Activated T-cell treated with anti-CD3 and anti-CD28 coated beads for 24 hours (primary cell): ENCODE measurements around the gene MOV10L1.

ENCODE experiments used
- DNase-seq: peaks from one replicate; pipeline ENCODE4 v3.0.0-alpha.2; 2020; ENCODE audit warnings: low read depth

MOV10L1 gene

GRCh38 chr22:50058906-50059880, 30.6 kb upstream of the MOV10L1 start:
- no peak for DNase-seq

GRCh38 chr22:50059881-50060262, 29.9 kb upstream of the MOV10L1 start:
- no peak for DNase-seq

DNA sequence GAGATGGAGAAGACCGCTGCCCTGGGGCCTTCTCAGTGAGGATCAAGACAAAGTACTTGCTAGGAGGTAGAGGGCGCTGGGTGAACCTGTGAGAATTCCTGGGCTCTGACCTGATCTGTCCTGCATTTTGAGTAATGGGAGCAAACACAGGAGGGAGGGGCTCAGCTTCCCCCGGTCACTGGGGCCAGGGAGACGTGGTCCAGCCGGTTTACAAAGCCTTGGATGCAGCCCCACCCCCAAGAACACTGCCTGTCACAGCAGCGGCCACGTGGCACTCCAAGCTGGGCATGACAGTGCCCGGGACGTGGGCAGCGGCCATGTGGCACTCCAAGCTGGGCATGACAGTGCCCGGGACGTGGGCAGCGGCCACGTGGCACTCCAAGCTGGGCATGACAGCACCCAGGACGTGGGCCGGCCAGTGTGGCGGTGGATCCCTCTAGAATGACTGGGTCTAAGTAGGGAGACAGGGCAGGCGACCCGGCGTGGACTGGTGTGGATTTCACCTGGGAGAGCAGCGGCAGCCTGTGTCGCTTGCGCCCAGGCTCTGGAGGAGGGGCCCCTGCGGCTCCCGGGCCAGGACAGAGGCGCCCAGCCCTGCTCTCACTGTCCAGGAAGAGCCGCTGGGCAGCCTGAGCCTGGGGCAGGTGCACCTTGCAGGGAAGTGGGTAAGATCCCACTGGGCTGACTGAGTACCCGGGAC, 29.2 kb upstream of the MOV10L1 start:
- no peak for DNase-seq

- no peak for DNase-seq
Observed at GRCh38 chr22:50061141-50061823, 28.5 kb upstream of the MOV10L1 start.

GRCh38 chr22:50061824-50062355, 27.9 kb upstream of the MOV10L1 start:
- DNase-seq = no peak

DNA sequence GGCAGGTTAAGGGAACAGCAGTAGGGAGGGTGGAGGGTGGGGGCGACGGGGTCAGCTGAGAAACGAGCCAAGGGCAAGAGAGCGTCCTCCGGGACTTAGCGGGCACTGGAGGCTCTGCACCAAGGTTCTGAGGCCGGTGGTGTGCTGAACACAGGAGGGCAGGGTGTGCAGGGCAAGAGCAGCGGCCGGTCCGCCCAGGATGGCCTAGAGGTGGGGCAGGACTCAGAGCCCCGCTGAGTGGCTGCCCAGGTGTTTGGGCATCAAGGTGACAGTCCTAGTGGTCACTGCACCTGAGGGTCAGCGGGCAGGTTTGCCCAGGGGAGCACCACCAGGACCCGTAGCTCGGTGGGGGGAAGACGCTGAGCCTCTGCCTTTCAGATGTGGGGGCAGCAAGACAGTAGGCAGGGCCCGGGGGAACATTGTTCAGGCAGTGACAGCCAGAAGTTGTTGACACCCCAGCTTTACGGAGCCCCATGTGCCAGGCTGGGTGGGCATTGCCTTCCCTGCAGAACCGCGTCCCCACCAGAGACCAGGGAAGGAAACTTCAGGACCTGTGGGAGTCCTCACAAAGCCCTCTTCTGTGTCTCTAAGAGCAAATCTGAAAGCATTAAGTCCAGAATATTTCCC, 27.2 kb upstream of the MOV10L1 start:
- no peak for DNase-seq

DNA sequence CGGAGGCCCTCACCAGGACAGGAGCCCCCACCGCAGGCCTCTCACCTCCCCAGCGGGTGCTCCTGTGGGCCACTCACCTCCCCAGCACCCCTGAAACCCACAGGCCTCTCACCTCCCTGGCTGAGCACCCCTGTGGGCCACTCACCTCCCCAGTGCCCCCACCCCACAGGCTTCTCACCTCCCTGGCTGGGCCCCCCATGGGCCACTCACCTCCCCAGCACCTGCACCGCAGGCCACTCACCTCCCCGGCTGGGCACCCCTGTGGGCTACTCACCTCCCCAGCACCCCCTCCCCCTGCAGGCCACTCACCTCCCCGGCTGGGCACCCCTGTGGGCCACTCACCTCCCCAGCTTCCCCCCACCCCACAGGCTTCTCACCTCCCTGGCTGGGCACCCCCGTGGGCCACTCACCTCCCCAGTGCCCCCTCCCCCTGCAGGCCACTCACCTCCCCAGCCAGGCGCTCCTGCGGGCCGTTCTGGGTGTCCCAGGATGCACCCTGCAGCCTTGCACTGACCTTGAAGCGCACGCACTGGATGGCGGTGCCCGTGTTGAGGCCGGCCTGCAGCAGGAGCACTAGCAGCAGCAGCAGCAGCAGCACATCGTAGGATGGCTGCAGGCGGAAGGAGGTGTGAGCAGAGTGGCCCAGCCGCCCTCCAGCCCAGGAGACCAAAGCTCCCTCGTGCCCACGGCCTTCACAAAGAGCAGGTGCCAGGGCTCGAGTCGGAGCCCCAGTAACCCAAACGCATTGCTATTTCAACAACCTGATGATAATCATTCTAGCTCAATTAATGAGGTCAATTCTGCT, 26.0 kb upstream of the MOV10L1 start:
- no peak for DNase-seq

DNA sequence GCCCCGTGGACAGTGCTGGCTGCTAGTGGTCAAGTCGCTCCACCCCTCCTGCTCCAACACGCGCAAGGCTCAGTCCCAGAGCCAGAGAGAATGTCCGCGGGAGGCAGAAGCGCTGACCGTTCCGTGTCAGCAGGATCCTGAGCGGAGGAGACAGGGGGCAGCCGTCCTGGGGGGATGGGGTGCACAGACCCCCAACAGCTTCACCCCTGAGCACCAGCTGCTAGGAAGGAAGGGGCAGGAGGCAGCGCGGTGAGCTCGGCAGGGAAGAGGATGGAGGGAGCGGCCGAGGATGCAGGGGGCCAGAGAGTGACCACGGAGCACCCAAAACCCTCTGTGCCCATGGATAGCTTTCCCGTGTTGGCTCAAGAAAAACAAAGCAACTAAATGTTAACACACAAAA, 25.4 kb upstream of the MOV10L1 start:
- DNase-seq = no peak

DNA sequence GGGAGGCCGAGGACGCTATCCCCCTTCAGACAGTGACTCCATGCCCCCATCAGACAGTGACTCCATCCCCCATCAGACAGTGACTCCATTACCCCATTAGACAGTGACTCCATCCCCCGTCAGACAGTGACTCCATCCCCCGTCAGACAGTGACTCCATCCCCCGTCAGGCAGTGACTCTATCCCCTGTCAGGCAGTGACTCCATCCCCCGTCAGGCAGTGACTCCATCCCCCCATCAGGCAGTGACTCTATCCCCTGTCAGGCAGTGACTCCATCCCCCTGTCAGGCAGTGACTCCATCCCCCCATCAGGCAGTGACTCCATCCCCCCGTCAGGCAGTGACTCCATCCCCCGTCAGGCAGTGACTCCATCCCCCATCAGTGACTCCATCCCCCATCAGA, 22.6 kb upstream of the MOV10L1 start:
- DNase-seq = no peak

DNA sequence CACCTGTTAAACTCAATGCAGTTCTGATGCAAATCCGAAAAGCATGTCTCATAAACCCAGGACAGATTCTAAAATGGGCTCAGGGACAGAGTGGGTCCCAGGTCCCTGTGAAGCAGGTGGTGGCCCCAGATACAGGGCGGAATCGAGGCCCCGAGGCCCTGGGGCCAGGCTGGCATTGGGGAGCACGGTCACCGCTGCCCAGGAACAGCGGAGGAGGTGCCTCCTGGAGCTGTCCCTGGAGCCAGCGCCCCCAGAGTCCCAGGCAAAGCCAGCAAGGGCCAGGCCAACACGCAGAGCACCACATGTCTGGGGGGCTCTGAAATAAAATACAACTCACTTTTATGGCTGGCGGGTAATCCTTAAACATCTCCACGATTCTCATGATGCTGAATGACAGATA, 21.7 kb upstream of the MOV10L1 start:
- no peak for DNase-seq

DNA sequence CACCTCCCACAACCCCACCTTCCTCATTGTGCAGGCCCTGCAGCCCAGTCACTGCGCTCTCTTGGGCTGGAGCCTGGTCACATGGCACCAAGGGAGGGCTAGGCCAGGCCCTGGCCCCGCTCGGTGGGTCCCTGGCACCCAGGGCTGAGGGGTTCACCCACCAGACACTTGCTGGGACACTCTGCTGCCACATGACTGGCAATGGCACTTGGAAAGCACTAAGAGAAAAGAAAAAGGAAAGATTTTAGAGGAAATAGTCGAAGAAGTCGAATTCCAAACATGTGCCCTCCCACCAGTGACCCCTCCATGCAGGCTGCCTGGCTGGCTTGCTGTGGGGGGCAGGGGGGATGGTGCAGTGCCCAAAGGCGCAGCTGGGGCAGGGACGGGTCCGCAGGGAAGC, 19.4 kb upstream of the MOV10L1 start:
- DNase-seq = no peak

GRCh38 chr22:50071432-50072166, 18.2 kb upstream of the MOV10L1 start:
- no peak for DNase-seq

DNA sequence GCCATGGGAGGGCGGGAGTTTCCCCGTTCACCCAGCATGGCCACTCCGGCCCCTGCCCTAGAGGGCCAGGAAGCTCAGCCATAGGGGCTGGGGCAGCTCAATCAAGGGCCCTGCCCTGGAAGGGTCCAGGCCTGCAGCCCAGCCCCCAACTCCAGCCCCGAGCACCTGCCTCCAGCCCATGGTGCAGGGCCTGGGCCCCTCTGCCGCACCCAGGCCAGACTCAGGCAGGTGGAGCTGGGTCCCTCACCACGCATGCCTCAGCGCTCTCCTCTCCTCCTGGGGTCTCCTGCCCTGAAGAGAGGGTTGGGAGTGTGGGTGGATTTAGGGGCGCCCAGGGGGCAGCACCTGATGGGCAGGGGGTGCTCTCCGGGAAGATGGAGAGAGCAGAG, 17.6 kb upstream of the MOV10L1 start:
- DNase-seq = no peak

GRCh38 chr22:50072714-50073538, 16.9 kb upstream of the MOV10L1 start:
- DNase-seq = no peak

GRCh38 chr22:50074056-50074455, 15.8 kb upstream of the MOV10L1 start:
- no peak for DNase-seq

- no peak for DNase-seq
Observed at GRCh38 chr22:50074551-50075530, 15.0 kb upstream of the MOV10L1 start.

DNA sequence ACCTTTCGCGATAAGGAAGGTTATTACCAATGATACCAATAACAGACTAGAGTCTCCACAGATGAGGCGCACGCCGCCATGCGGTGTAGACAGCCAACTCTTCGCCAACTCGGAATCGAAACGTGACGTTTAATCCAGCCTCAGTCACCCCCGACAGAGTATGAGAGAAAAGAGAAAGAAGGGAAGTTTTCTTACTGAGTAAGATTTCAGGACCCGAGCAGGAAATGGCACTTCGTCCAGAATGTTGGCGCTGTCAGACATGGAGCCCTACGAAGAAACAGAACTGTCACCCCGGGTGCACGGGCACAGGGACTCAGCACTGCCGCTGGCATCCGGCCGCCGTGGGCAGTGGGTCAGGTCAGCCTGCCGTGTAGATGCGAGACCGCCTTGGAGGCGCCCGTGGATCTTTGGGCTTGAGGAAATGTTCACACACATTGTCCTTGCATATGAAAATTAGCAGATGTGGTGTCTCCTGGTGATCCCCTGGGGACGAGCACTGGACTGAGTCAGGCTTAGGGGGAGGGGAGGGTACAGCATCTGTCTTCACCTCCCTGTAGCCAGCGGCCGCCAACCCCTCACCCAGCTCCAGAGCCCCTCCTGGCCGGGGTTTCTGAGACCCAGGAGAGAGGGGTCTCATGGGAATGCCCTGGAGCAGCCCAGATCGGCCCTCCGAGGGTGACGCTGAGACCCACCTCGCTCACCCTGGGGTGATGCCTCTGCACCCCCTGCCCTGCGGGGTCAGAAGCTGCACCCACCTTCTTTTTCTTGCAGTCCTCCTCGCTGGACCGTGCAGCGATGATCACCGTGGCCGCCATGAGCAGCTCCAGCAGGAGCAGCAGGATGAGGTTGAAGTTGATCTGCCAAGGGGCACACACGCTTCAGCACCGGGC, 12.9 kb upstream of the MOV10L1 start:
- DNase-seq = no peak
